NCI-H2227 (cell line): ENCODE data around the gene SEPTIN12.

Experiments
- DNase-seq: peaks from one replicate; lab custom pipeline; 2025; ENCODE audit not compliant: unreplicated experiment; lab: John Stamatoyannopoulos, UW

The SEPTIN12 gene

GRCh38 chr16:4787627-4788482 is at the start of gene SEPTIN12:
Gene SEPTIN12, minus strand, starts transcription at chr16:4788345. Its CDS starts 700 bp downstream, at chr16:4787645.
- no peak for DNase-seq

GRCh38 chr16:4836727-4837126 is 48.6 kb upstream of the SEPTIN12 start:
- no peak for DNase-seq

GRCh38 chr16:4833584-4833983 is 45.4 kb upstream of the SEPTIN12 start:
- DNase-seq, result no peak

GRCh38 chr16:4832698-4833343 is 44.7 kb upstream of the SEPTIN12 start:
- DNase-seq, result no peak

GRCh38 chr16:4831616-4832015 is 43.5 kb upstream of the SEPTIN12 start:
- no peak for DNase-seq

- DNase-seq, result no peak
These were observed 42.3 kb upstream of the SEPTIN12 start for GRCh38 chr16:4830408-4830807.

GRCh38 chr16:4828567-4829321 is 40.6 kb upstream of the SEPTIN12 start:
- DNase-seq, result no peak

GRCh38 chr16:4826980-4827379 is 38.8 kb upstream of the SEPTIN12 start:
- no peak for DNase-seq

- DNase-seq, result no peak
These were observed 38.4 kb upstream of the SEPTIN12 start for GRCh38 chr16:4826526-4826925.

GRCh38 chr16:4825196-4825595 is 37.1 kb upstream of the SEPTIN12 start:
- no peak for DNase-seq

- DNase-seq, result no peak
These were observed 32.5 kb upstream of the SEPTIN12 start for GRCh38 chr16:4820652-4821051.

- no peak for DNase-seq
These were observed 26.5 kb upstream of the SEPTIN12 start for GRCh38 chr16:4814542-4815173.

- no peak for DNase-seq
These were observed 25.9 kb upstream of the SEPTIN12 start for GRCh38 chr16:4814046-4814445.

GRCh38 chr16:4813251-4814003 is 25.3 kb upstream of the SEPTIN12 start:
- no peak for DNase-seq

- DNase-seq, result no peak
These were observed 23.6 kb upstream of the SEPTIN12 start for GRCh38 chr16:4811773-4812172.

GRCh38 chr16:4811242-4811641 is 23.1 kb upstream of the SEPTIN12 start:
- no peak for DNase-seq

GRCh38 chr16:4806280-4806679 is 18.1 kb upstream of the SEPTIN12 start:
- no peak for DNase-seq

GRCh38 chr16:4805231-4805630 is 17.1 kb upstream of the SEPTIN12 start:
- DNase-seq, result no peak

- DNase-seq, result no peak
These were observed 16.0 kb upstream of the SEPTIN12 start for GRCh38 chr16:4803898-4804762.
